Prostate gland (tissue), 2 donors: ENCODE measurements around the gene ARID4B.

Experiments used
- CTCF ChIP-seq, 4 experiments: fragments of 200-600 bp in 2 of 4; fragments of 450-650 bp in 2 of 4; sonication (generic) in 2 of 4; IDR thresholded peaks; 1 replicate in 3 of 4; 2 replicates in 1 of 4; pipeline ENCODE4 v1.5.1; 2016 to 2019; ENCODE audit warnings: antibody characterized with exemption in 4 of 4, mild to moderate bottlenecking in 2 of 4, moderate library complexity in 2 of 4
- POLR2A ChIP-seq: fragments of 450-650 bp; IDR thresholded peaks from one replicate; pipeline ENCODE4 v1.6.1; 2016; ENCODE audit warnings: antibody characterized with exemption, mild to moderate bottlenecking

- TF ChIP-seq CTCF (IDR thresholded peaks at IDR 0.05) (no peak), POLR2A (no peak)
Measured at GRCh38 chr1:235211517-235211916, 116.5 kb downstream of the ARID4B start.
